ENCODE data around the gene CHST7. TPM values are rescaled to one million over a fixed set of nuclear protein-coding genes. Genes with fewer than 3 reads are reported as not detected.
A peak's percentile ranks its signal among the peaks of the same experiment; 100 is the strongest.

Gene CHST7
- total and polyA plus RNA-seq, 2 of the 8 experiments (the other 6 are each of a cell fraction or from before 2014, with no cell fraction given), result 7.9 to 14.1 TPM

- no peak overlapping the region; the same call in 1 of the 2 replicates for H3K27ac ChIP-seq (ENCODE audit: low read depth, low read length)
- ChIA-PET POLR2A (ENCODE audit: partially characterized antibody) (no interaction called here), CTCF (ENCODE audit: partially characterized antibody) (interaction anchor here (0.6 kb wide), 1 partner anchor 94 kb away, joined by 3 read pairs; no protein-coding TSS in a partner anchor)
- 0 out of 2 replicates have a peak overlapping the region, but pooled peaks have one; percentile 65 for H2AK5ac ChIP-seq (ENCODE audit: low read depth, low read length)
- H4K20me1 ChIP-seq (replicated peaks in 1 of 2; ENCODE audit: control insufficient read depth in 1 of 2, insufficient read depth in 2 of 2, low read length in 2 of 2), result peaks cover 0 to 8% of the 10 kb centered on the region in 2 experiments
- H3K27me3 ChIP-seq (replicated peaks in 1 of 4; ENCODE audit: control insufficient read depth in 3 of 4, extremely low read depth in 1 of 4, insufficient read depth in 3 of 4, low read length in 3 of 4), result no peaks in the 10 kb centered on the region; a peak in 1 of 7 replicates
- H2BK15ac ChIP-seq (ENCODE audit: low read length), result no peak overlapping the region
- H3K56ac ChIP-seq (replicated peaks; ENCODE audit: insufficient read length, low read depth, low read length), result peak overlapping the region; percentile 1
- WGBS, 2 experiments (ENCODE audit: extremely low coverage in 1 of 2, insufficient coverage in 1 of 2, insufficient read length in 1 of 2, insufficient replicate concordance in 2 of 2, low coverage in 1 of 2, low lambda C conversion rate in 2 of 2, missing lambda C conversion rate in 1 of 2), result 3% methylated on average over 50 of the region's 107 CpGs; no CpG with 5 or more reads in 1 of the 2 experiments
- DNase-seq (ENCODE audit: low read depth in 1 of 2, low spot score in 2 of 2) (peak in 1 of 2 experiments; percentile 69), FAIRE-seq (no peak)
- peak overlapping the region; percentile 32 for H3K18ac ChIP-seq (ENCODE audit: extremely low read depth, low read length)
- no peak overlapping the region for H3K4ac ChIP-seq (replicated peaks; ENCODE audit: insufficient read length, low read depth, low read length)
- no peak overlapping the region for H4K5ac ChIP-seq (ENCODE audit: insufficient read length, low read depth, low read length)
- H3K79me1 ChIP-seq (ENCODE audit: low read depth, low read length), result no peaks in the 10 kb centered on the region
- H3K14ac ChIP-seq (ENCODE audit: insufficient read length), result no peak overlapping the region
- H3K79me2 ChIP-seq (ENCODE audit: control insufficient read depth in 1 of 2, insufficient read depth in 2 of 2, low read length in 2 of 2), result peaks cover 0 to 38% of the 10 kb centered on the region in 2 experiments; a peak in 2 of 4 replicates
- H3K9ac ChIP-seq (replicated peaks in 1 of 4; ENCODE audit: extremely low read depth in 1 of 4, low read depth in 3 of 4, low read length in 3 of 4), result peak overlapping the region; percentile 29 to 57 (median 48); a peak in 6 of 7 replicates
- no peak overlapping the region for H2BK5ac ChIP-seq (ENCODE audit: low read depth, low read length)
- peak overlapping the region; percentile 25; the same call in 1 of the 2 replicates for H4K8ac ChIP-seq (ENCODE audit: extremely low read depth, insufficient read depth, low read length)
- peak overlapping the region; percentile 73 to 97 for H3K4me2 ChIP-seq (ENCODE audit: insufficient read depth in 1 of 2, low read depth in 2 of 2, low read length in 2 of 2)
- no peaks in the 10 kb centered on the region for H3K9me3 ChIP-seq (ENCODE audit: insufficient read depth in 2 of 2, low read depth in 1 of 2, low read length in 1 of 2)
- H2BK20ac ChIP-seq (ENCODE audit: low read length), result no peak overlapping the region
- peak overlapping the region; percentile 73 for H4K91ac ChIP-seq (replicated peaks; ENCODE audit: insufficient read length, low read length)
- no peaks in the 10 kb centered on the region; a peak in 1 of 8 replicates for H3K36me3 ChIP-seq (ENCODE audit: control insufficient read depth in 2 of 4, insufficient read depth in 4 of 4, low read length in 3 of 4)
- no peak overlapping the region for H2AFZ ChIP-seq (ENCODE audit: low read length)
- peaks cover 6% of the 10 kb centered on the region for H3K23me2 ChIP-seq (ENCODE audit: low read depth, low read length)
- H2BK12ac ChIP-seq (ENCODE audit: low read depth, low read length), result no peak overlapping the region
- H3K4me3 ChIP-seq (ENCODE audit: extremely low read depth in 1 of 4, insufficient read depth in 2 of 4, low read depth in 3 of 4, low read length in 4 of 4), result peak overlapping the region; percentile 64 to 81 (median 70)
- H2BK120ac ChIP-seq (replicated peaks; ENCODE audit: low read depth, low read length), result no peak overlapping the region
- no peak overlapping the region for H3K23ac ChIP-seq (ENCODE audit: insufficient read length)
- H3K4me1 ChIP-seq (replicated peaks in 1 of 4; ENCODE audit: control insufficient read depth in 3 of 4, insufficient read depth in 4 of 4, low read length in 3 of 4), result peaks cover 0 to 12% (median 3%) of the 10 kb centered on the region in 4 experiments; a peak in 3 of 7 replicates
- TF ChIP-seq ZNF274 (IDR thresholded peaks at IDR 0.05; ENCODE audit: borderline replicate concordance, extremely low read depth, low read length) (no peak), MAX (IDR thresholded peaks at IDR 0.05) (peak; percentile 42), JUN (IDR thresholded peaks at IDR 0.05; ENCODE audit: low read depth, low read length) (no peak), CHD1 (IDR thresholded peaks at IDR 0.05; ENCODE audit: low read depth, low read length) (no peak), RXRA (IDR thresholded peaks at IDR 0.05; ENCODE audit: insufficient read depth, low read depth, low read length) (no peak), SUZ12 (IDR thresholded peaks at IDR 0.05; ENCODE audit: low read length) (no peak), HDAC2 (IDR thresholded peaks at IDR 0.05; ENCODE audit: borderline replicate concordance in 1 of 2, low read depth in 2 of 2, low read length in 2 of 2) (no peak; a peak in 1 of 4 replicates), KDM5A (IDR thresholded peaks at IDR 0.05; ENCODE audit: low read length) (no peak)
- TF ChIP-seq, protein P1, sequence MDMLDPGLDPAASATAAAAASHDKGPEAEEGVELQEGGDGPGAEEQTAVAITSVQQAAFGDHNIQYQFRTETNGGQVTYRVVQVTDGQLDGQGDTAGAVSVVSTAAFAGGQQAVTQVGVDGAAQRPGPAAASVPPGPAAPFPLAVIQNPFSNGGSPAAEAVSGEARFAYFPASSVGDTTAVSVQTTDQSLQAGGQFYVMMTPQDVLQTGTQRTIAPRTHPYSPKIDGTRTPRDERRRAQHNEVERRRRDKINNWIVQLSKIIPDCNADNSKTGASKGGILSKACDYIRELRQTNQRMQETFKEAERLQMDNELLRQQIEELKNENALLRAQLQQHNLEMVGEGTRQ (IDR thresholded peaks at IDR 0.05; ENCODE audit: low read length), result no peak
Measured at GRCh38 chrX:46573892-46574773, 568 bp downstream of the CHST7 start.

All from H1 (cell line).